CD4-positive, alpha-beta T cell treated with Interleukin-6 for 4 hours (primary cell): ENCODE results near the gene SPEM2.

Experiments used
- DNase-seq: peaks from one replicate; pipeline ENCODE4 v3.0.0-alpha.2; 2020; ENCODE audit warnings: mixed read lengths

The SPEM2 gene

DNA sequence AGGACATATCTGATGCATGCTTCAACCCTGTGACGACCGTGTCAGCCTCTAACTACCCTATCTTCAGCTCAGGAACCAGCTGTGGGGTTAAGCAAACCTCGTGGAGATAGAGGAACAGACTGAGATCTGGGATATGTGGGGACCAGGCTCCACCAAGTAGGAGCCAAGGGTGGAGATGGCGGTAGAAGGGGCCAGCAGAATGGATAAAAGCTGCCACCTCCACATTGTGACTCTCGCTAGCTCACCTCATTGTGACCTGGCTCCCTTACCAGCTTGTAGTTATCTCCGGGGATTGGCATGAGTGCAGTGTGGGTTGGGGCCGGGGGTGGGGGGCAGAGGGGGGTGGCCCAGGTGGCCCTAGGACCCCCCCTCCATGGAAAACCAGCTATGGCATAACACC, at the start of gene SPEM2:
SPEM2 (plus strand) TSS at position 301 of the 400 bp plus-strand sequence; CDS start at position 374, 73 bp downstream.
- DNase-seq: no peak

DNA sequence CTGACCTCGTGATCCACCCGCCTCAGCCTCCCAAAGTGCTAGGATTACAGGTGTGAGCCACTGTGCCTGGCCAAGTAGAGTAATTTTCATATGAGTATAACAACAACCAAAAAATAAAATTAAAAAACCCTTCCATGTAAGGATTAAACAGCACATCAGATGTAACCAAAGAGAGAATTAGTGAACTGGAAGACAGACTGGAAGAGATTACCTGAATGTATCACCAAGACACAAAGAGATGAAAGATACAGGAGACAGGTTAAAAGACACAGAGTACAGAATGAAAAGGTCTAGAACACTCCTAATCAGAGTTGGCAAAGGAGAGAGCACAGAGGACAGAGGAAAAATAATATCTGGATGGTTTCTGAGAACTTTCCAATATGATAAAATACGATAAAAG, 46.3 kb upstream of the SPEM2 start:
- no peak for DNase-seq

- no peak for DNase-seq
Observed at GRCh38 chr17:7380321-7380720, 45.1 kb upstream of the SPEM2 start.

- no peak for DNase-seq
Observed at GRCh38 chr17:7380855-7381683, 44.3 kb upstream of the SPEM2 start, which contains the start of gene TNK1. Gene TNK1 (plus strand): TSS chr17:7381089. CDS start chr17:7382927, 1,838 bp downstream.

DNA sequence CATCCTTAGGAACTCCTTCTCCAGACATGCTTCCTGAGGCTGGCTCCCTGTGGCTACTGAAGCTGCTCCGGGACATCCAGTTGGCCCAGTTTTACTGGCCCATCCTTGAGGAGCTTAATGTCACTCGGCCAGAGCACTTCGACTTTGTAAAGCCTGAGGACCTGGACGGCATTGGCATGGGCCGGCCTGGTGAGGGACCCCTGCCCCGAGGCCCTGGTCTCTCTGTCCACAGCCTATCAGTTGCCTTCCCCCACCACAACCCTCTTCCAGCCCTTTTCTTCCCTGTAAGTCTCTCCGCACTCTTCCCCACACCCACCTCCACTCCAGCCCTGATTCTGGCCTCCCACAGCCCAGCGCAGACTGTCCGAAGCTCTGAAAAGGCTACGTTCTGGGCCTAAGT, 42.5 kb upstream of the SPEM2 start:
- no peak for DNase-seq

DNA sequence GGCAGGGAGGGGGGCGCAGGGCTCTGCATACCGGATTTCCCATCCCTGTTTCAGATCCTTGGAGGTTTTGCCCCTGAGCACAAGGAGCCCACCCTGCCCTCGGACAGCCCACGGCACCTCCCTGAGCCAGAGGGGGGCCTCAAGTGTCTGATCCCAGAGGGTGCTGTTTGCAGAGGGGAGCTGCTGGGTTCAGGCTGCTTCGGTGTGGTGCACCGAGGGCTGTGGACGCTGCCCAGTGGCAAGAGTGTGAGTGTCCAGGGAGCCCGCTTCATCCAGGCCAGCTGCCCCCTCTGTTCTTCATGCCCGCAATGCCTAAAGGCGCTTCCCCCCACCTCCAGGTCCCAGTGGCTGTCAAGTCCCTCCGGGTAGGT, 42.1 kb upstream of the SPEM2 start:
- DNase-seq: no peak

DNA sequence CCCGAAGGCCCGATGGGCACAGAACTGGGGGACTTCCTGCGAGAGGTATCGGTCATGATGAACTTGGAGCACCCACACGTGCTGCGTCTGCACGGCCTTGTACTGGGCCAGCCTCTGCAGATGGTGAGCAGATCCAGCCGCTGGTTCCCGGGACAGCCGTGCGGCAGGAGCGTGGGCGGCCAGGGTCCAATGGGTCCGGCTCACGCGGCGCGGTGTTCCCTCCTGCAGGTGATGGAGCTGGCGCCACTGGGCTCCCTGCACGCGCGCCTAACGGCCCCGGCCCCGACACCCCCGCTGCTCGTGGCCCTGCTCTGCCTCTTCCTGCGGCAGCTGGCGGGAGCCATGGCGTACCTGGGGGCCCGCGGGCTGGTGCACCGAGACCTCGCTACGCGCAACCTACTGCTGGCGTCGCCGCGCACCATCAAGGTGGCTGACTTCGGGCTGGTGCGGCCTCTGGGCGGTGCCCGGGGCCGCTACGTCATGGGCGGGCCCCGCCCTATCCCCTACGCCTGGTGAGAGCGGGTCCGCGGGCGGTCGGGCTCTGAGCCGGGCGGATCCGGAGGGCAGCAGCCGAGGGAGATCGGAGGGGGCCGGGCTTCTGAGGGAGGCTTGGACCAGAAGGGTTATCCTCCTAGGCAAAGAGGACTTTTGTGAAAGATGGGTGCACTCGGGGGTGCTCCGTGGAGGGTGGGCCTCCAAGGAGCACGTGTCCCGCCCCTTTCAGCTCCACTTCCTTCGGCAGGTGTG, 41.5 kb upstream of the SPEM2 start:
- peak; percentile 87 for DNase-seq

DNA sequence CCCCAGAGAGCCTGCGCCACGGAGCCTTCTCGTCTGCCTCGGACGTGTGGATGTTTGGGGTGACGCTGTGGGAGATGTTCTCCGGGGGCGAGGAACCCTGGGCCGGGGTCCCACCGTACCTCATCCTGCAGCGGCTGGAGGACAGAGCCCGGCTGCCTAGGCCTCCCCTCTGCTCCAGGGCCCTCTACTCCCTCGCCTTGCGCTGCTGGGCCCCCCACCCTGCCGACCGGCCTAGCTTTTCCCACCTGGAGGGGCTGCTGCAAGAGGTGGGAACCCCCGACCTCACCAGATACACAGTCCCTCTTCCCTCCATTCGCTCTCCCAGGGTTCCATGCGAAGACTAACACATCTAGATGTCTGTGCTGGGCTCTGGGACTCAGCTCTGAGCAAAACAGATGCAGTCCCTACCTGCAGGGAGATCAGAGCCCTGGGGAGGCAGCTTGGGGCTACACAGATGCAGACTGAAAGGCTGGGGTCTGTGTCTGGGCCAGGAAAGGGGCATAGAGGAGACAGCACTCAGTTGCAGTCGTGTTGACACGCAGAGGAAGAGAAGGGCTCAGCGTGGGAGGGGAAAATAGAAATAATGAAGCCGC, 40.8 kb upstream of the SPEM2 start:
- no peak for DNase-seq

GRCh38 chr17:7388856-7389255, 36.6 kb upstream of the SPEM2 start:
- no peak for DNase-seq

- DNase-seq: no peak
Observed at GRCh38 chr17:7389924-7390910, 35.2 kb upstream of the SPEM2 start.

- DNase-seq: no peak
Observed at GRCh38 chr17:7391307-7391706, 34.1 kb upstream of the SPEM2 start.

- no peak for DNase-seq
Observed at GRCh38 chr17:7392696-7393612, 32.5 kb upstream of the SPEM2 start.

DNA sequence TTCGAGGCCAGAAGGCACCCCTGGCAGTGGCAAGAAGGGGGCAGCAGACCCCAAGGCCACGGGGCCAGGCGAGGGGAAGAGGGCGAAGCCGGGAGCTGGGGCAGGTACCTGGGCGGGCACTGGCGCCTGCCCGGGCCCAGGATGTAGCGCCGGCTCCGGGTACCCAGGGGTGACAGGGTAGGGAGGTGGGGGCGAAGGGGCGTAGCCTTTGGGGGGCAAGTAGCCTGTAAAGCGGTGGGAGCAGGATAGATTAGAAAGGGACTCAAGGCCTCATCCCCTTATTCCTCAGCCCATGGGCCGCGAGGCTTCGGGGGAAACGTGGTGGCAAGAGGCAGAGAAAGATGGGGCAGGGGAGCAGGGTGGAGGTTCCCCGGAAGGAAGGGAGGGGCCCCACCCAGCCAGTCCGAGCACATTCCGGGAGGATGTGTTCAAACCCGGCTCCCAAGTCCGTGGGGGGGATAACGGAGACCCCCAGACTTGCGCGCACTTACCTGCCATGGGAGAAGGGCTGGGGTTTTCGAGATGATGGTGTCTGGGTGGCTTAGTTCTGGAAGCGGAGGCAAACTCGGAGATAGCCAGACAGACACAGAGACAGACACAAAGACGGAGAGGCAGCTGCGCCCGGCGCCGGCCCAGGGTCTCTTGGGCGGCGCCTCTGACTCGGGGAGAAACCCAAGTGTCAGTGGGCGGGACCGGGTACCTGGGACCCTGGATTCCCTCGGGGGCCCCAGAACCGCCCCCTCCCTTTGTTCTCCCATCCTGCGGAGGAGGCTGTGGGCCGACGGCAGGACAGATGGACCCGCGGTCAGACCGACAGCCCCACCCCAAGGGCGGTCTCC, 31.6 kb upstream of the SPEM2 start:
- DNase-seq: peak; percentile 82

DNA sequence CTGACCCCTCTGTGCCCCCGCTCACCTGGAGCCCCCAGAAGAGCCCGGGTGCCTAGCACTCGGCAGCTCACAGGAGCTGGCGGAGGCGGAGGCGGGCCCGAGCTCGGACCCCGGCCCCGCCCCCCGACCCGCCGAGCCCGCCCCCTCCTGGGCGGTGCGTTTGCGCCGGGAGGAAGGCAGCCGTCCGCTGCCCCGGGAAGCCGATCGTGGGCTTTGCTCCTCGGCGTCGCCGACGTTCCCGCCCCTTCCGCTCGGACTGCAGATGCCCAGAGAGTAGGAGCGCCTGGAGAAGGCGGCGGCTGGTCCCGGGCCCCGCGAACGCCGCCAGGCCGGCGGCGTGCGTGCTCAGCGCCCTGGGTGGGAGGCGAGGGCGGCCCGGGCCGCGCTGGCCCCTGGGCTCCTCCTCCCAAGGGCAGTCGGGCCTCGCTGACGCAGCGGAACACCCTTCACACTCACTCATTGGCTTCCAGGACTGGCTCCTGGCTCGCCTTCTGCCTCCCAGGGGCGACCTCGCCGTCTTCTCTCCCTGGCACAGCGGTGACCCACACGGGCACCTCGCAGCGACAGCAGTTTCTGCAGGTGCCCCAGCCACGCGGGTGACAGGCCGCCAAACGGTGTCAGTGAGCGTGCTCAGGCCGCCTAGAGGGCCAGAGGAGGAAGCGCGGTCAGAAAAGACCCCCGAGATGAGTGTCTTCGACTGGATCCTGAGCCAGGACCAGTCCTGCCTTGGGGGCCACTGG, 30.8 kb upstream of the SPEM2 start, which contains the start of gene PLSCR3:
PLSCR3 (minus strand) TSS at position 74 of the 740 bp plus-strand sequence. CDS start 415 bp downstream, outside the sequence.
- DNase-seq: peak; percentile 85

GRCh38 chr17:7396147-7396546, 29.3 kb upstream of the SPEM2 start:
- no peak for DNase-seq

DNA sequence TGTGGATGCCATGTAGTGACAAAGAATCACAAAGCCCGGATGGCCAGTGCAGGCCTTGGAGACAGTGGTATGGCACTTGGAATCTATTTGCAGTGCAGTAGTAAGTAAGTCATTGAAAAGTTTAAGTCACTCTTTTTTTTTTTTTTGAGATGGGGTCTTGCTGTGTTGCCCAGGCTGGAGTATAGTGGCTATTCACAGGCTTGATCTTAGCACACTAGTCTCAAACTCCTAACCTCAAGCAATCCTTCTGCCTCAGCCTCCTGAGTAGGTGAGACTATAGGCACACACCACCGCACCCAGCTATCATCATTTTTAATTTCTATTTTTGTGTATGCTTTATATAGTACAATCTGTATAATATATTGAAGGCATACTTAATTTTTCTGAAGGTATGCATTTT, 26.8 kb upstream of the SPEM2 start:
- DNase-seq: no peak

- peak; percentile 49 for DNase-seq
Observed at GRCh38 chr17:7403043-7403726, 22.2 kb upstream of the SPEM2 start.

GRCh38 chr17:7403727-7403976, 21.8 kb upstream of the SPEM2 start:
- no peak for DNase-seq
